Prostate gland (tissue), 2 donors: Measurements from ENCODE around the gene ARID4A. TPM values are rescaled to one million over a fixed set of nuclear protein-coding genes. Genes with fewer than 3 reads are reported as not detected.
"Not testable (repeated sequence)": the region's sequence is repeated elsewhere in the genome, so short reads cannot be mapped to it uniquely, and the experiment has no call there.

Experiments used
- DNase-seq: peaks from one replicate; pipeline ENCODE4 v3.0.0-alpha.2; 2019; ENCODE audit warnings: low spot score
- H3K27ac ChIP-seq, 2 donors: fragments of 200-600 bp; sonication (generic); 2 replicates each; pipeline ENCODE4 v1.5.1; 2017 to 2019
- H3K27me3 ChIP-seq: fragments of 200-600 bp; sonication (generic); replicated peaks from 2 replicates; pipeline ENCODE4 v1.5.1; 2019; ENCODE audit not compliant: insufficient read depth
- H3K36me3 ChIP-seq, 2 donors: fragments of 200-600 bp; sonication (generic); 1 replicate in 1 of 2; 2 replicates in 1 of 2; pipeline versions ENCODE4 v1.5.1 to v1.8.1; 2017 to 2019
- H3K4me1 ChIP-seq: fragments of 200-600 bp; sonication (generic); replicated peaks from 2 replicates; pipeline ENCODE4 v1.5.1; 2019
- H3K4me3 ChIP-seq, 2 donors: fragments of 200-600 bp; sonication (generic); 2 replicates each; pipeline ENCODE4 v1.5.1; 2017 to 2019
- H3K9me3 ChIP-seq: fragments of 200-600 bp; sonication (generic); 2 replicates; pipeline ENCODE4 v1.5.1; 2017
- POLR2A ChIP-seq: fragments of 450-650 bp; IDR thresholded peaks from one replicate; pipeline ENCODE4 v1.6.1; 2016; ENCODE audit warnings: antibody characterized with exemption, mild to moderate bottlenecking
- POLR2AphosphoS5 ChIP-seq: sonication (generic); formaldehyde crosslinking; IDR thresholded peaks from one replicate; pipeline ENCODE4 v1.6.1; 2017; ENCODE audit warnings: antibody characterized with exemption
- WGBS: methylation state at CpG from one replicate; pipeline ENCODE4 v1.1.5; 2018; 5-methylcytosine and 5-hydroxymethylcytosine counted together
- intact Hi-C: fragments of 100-400 bp; cut with DNase I; formaldehyde crosslinking; loops from one replicate; pipeline ENCODE4 v1.14.2; 2022
- small RNA-seq, 2 donors: library from RNA; depleted of rRNA; stranded (forward); fragments of <200 nt; gene quantifications; one replicate each; pipeline ENCODE3, GENCODE V24; 2016
- total RNA-seq, 2 donors: library from RNA; depleted of rRNA; stranded (reverse); fragments of >200 nt; gene quantifications; one replicate each; pipeline ENCODE4 v1.1.0, GENCODE V29; 2016
- TF ChIP-seq, protein P1 (sequence below), 4 experiments: fragments of 200-600 bp in 2 of 4; fragments of 450-650 bp in 2 of 4; sonication (generic) in 2 of 4; IDR thresholded peaks; 1 replicate in 3 of 4; 2 replicates in 1 of 4; pipeline ENCODE4 v1.5.1; 2016 to 2019; ENCODE audit warnings: antibody characterized with exemption in 4 of 4, mild to moderate bottlenecking in 2 of 4, moderate library complexity in 2 of 4

ARID4A gene
- total RNA-seq, 2 donors from 2014 or later, result 10.0 to 14.8 TPM

DNA sequence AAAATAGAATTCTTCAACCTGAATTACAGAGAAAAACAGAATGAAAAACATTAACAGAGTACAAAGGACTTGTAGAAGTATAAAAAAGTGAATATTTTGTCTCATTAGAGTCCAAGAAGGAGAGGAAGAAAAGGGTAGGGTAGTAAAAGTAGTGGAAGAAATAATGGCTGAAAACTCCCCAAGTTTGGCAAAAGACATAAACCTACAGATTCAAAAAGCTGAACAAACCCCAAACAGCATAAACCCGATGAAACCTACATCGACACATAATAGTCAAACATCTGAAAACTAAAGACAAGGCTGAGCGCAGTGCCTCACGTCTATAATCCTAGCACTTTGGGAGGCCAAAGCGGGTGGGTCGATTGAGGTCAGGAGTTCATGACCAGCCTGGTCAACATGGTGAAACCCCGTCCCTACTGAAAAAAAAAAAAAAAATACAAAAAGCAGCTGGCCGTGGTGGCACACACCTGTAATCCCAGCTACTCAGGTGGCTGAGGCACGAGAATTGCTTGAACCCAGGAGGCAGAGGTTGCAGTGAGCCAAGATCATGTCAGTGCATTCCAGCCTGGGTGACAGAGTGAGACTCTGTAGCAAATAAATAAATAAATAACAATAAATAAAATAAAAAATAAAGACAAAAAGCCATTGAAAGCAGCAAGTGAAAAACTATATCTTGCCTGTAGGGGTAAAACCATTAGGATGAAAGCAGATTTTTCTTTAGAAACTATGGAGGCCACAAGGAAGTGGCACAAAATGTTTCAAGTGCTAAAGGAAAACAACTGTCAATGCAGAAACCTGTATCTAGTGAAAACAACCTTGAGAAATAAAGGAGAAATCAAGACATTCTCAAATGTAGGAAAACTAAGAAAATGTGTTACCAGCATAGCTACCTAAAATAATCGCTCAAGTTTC is 117.5 kb downstream of the ARID4A start:
- no peak for DNase-seq
- 97% methylated on average over 10 of the region's 10 CpGs for WGBS
- intact Hi-C loops, result no loop called here
- H3K27me3 ChIP-seq, result no peaks in the 10 kb centered on the region
- H3K9me3 ChIP-seq, result no peaks in the 10 kb centered on the region
- no peaks in the 10 kb centered on the region for H3K4me1 ChIP-seq
- H3K4me3 ChIP-seq, result no peak overlapping the region
- TF ChIP-seq, protein P1, sequence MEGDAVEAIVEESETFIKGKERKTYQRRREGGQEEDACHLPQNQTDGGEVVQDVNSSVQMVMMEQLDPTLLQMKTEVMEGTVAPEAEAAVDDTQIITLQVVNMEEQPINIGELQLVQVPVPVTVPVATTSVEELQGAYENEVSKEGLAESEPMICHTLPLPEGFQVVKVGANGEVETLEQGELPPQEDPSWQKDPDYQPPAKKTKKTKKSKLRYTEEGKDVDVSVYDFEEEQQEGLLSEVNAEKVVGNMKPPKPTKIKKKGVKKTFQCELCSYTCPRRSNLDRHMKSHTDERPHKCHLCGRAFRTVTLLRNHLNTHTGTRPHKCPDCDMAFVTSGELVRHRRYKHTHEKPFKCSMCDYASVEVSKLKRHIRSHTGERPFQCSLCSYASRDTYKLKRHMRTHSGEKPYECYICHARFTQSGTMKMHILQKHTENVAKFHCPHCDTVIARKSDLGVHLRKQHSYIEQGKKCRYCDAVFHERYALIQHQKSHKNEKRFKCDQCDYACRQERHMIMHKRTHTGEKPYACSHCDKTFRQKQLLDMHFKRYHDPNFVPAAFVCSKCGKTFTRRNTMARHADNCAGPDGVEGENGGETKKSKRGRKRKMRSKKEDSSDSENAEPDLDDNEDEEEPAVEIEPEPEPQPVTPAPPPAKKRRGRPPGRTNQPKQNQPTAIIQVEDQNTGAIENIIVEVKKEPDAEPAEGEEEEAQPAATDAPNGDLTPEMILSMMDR (IDR thresholded peaks at IDR 0.05), result no peak
- TF ChIP-seq POLR2AphosphoS5, result no peak
- TF ChIP-seq POLR2A, result no peak
- H3K27ac ChIP-seq, result no peak overlapping the region
- no peaks in the 10 kb centered on the region for H3K36me3 ChIP-seq

DNA sequence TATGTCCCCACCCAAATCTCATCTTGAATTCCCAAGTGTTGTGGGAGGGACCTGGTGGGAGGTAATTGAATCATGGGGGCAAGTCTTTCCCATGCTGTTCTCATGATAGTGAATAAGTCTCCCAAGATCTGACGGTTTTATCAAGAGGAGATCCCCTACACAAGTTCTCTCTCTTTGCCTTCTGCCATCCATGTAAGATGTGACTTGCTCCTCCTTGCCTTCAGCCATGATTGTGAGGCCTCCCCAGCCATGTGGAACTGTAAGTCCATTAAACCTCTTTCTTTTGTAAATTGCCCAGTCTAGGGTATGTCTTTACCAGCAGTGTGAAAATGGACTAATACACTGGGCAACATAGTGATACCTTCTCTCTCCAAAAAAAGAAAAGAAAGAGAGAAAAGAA is 118.6 kb downstream of the ARID4A start:
- intact Hi-C loops, DNase-seq, H3K4me1 ChIP-seq, H3K36me3 ChIP-seq, H3K4me3 ChIP-seq, H3K27me3 ChIP-seq, H3K9me3 ChIP-seq, H3K27ac ChIP-seq: not testable (repeated sequence)
- 100% methylated on average over 1 of the region's 1 CpG for WGBS

Small RNA genes within 50 kb of the gene (small RNA-seq; reads per million reads assigned to genes)
- 0 reads per million in 2 donors for gene RNU6-341P

Other genes starting within 250 kb of the ARID4A start
- 10 to 100 TPM in 1 of 2 donors, 1 to 10 TPM in 1; 2.4 to 45.1 TPM for gene ARMH4, start 146.3 kb upstream of the ARID4A start, total RNA-seq
- 100 to 1,000 TPM in 1 of 2 donors, 10 to 100 TPM in 1; 63.2 to 105 TPM for gene ACTR10, start 98.4 kb upstream of the ARID4A start, total RNA-seq
- 10 to 100 TPM; 76.8 to 93.7 TPM for gene PSMA3, start 53.7 kb upstream of the ARID4A start, total RNA-seq
- 1 to 10 TPM in 1 of 2 donors, not detected in 1; 4.0 TPM for gene TOMM20L, start 97.4 kb downstream of the ARID4A start, total RNA-seq
- 10 to 100 TPM; 50.4 to 51.4 TPM for gene TIMM9, start 129.0 kb downstream of the ARID4A start, total RNA-seq
- 10 to 100 TPM; 11.2 to 27.0 TPM for gene KIAA0586, start 129.2 kb downstream of the ARID4A start, total RNA-seq